22Rv1 (cell line): Measurements from ENCODE around the gene ARAP2.

Source experiments
- CTCF ChIP-seq: fragments of 450-650 bp; IDR thresholded peaks from 2 replicates; pipeline ENCODE4 v1.5.1; 2017; ENCODE audit warnings: mild to moderate bottlenecking
- ZFX ChIP-seq: fragments of 450-650 bp; IDR thresholded peaks from 2 replicates; pipeline ENCODE4 v1.6.1; 2017; ENCODE audit warnings: antibody characterized with exemption, borderline replicate concordance

- TF ChIP-seq CTCF (no peak), ZFX (no peak)
Measured at GRCh38 chr4:36172656-36173055, 71.7 kb downstream of the ARAP2 start.
